Kidney (tissue), 14 donors: Measurements from ENCODE around the gene WHAMM. TPM values are rescaled to one million over a fixed set of nuclear protein-coding genes. Genes with fewer than 3 reads are reported as not detected.
"Not testable (repeated sequence)": the region's sequence is repeated elsewhere in the genome, so short reads cannot be mapped to it uniquely, and the experiment has no call there.

Experiments used
- DNase-seq, 5 donors: peaks; one replicate each; pipeline ENCODE4 v3.0.0-alpha.2; 2013 to 2020
- FAIRE-seq: peaks from 2 replicates; lab custom pipeline; 2012; peaks lifted over from hg19 to GRCh38; lab: Jason Lieb, UNC
- H3K27ac ChIP-seq, 2 donors: one replicate each; pipeline ENCODE4 v1.7.0; 2013; ENCODE audit warnings: low read depth in 2 of 2, low read length in 2 of 2, inconsistent platforms in 1 of 2
- H3K27me3 ChIP-seq: one replicate; pipeline ENCODE4 v1.7.1; 2013; ENCODE audit warnings: low read length, inconsistent platforms; ENCODE audit not compliant: control insufficient read depth, insufficient read depth
- H3K36me3 ChIP-seq, 3 donors: one replicate each; pipeline versions ENCODE4 v1.7.0 to v1.7.1; 2013; ENCODE audit warnings: low read length in 3 of 3, control low read depth in 1 of 3, inconsistent platforms in 1 of 3; ENCODE audit not compliant: insufficient read depth in 3 of 3, control insufficient read depth in 2 of 3
- H3K4me1 ChIP-seq, 3 donors: one replicate each; pipeline versions ENCODE4 v1.7.0 to v1.7.1; 2013; ENCODE audit warnings: low read length in 3 of 3, inconsistent platforms in 1 of 3, low read depth in 1 of 3; ENCODE audit not compliant: control insufficient read depth in 2 of 3, insufficient read depth in 2 of 3
- H3K4me3 ChIP-seq, 3 donors: one replicate each; pipeline versions ENCODE4 v1.7.0 to v1.8.1; 2013; ENCODE audit warnings: low read length in 3 of 3, control low read depth in 1 of 3, inconsistent platforms in 1 of 3
- H3K9ac ChIP-seq, 3 donors: one replicate each; pipeline versions ENCODE4 v1.7.0 to v1.7.1; 2013; ENCODE audit warnings: low read length in 3 of 3, control low read depth in 1 of 3, inconsistent platforms in 1 of 3
- H3K9me3 ChIP-seq, 3 donors: one replicate each; pipeline versions ENCODE4 v1.7.0 to v1.7.1; 2013; ENCODE audit warnings: low read length in 3 of 3, control low read depth in 1 of 3, inconsistent platforms in 1 of 3; ENCODE audit not compliant: control insufficient read depth in 2 of 3, insufficient read depth in 1 of 3
- intact Hi-C: fragments of 100-400 bp; cut with DNase I; formaldehyde crosslinking; loops from one replicate; pipeline ENCODE4 v1.11.1; 2022
- polyA plus RNA-seq: library from polyadenylated mRNA; stranded (reverse); fragments of 350-450 nt; fragmentation: Illumina TruSeq; extraction: RNeasy Lipid Tissue Mini Kit (QIAGEN cat#74804); gene quantifications from one replicate; pipeline ENCODE4 v1.2.3, GENCODE V29; 2014; ENCODE audit warnings: low read depth, low replicate concordance; ENCODE audit not compliant: insufficient read depth
- total RNA-seq: library from RNA; stranded (reverse); fragmentation: NEBNext Ultra II Directional; extraction: Animal tissue kit (Norgen Biotek cat#: 25700); gene quantifications from one replicate; pipeline ENCODE4 v1.2.1, GENCODE V29; 2021
- TF ChIP-seq, protein P1 (sequence below): IDR thresholded peaks from 3 replicates; pipeline ENCODE4 v1.5.1; 2012; ENCODE audit warnings: mild to moderate bottlenecking, moderate library complexity, borderline replicate concordance; ENCODE audit not compliant: insufficient read depth; ENCODE audit errors: extremely low read depth
- donor health status: control.
- donor health status: control.
- donor health status: control.
- donor health status: control.
- donor health status: control.
- donor health status: DM: yes; HTN: yes; CAD: no.
- donor health status: Normal renal cell carcinoma (clear cell type).

Gene WHAMM
- total and polyA plus RNA-seq, 2 donors from 2014 or later: 4.0 to 13.8 TPM

DNA sequence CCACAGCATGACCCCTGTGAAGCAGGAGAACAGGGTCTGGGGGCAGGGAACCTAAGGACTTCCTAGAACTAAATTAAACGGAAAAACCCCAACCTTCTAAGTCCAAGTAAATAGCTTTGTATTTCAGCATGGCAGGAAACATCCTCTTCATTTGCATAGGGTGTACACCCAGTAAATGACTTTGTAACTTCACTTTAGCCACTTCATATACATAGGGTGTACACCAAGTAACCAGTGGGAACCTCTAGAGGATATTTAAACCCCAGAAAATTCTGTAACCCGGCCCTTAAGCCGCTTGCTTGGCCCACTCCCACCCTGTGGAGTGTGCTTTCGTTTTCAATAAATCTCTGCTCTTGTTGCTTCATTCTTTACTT is 45.3 kb upstream of the WHAMM start:
- Histone ChIP-seq H3K9me3 (no peaks in the 10 kb centered on the region), H3K27ac (no peak overlapping the region), H3K4me3 (no peak overlapping the region), H3K4me1 (no peaks in the 10 kb centered on the region), H3K36me3 (peaks cover 0 to 2% (median 2%) of the 10 kb centered on the region in 3 donors), H3K27me3 (no peaks in the 10 kb centered on the region), H3K9ac (no peak overlapping the region)
- intact Hi-C loops: no loop called here
- TF ChIP-seq, protein P1, sequence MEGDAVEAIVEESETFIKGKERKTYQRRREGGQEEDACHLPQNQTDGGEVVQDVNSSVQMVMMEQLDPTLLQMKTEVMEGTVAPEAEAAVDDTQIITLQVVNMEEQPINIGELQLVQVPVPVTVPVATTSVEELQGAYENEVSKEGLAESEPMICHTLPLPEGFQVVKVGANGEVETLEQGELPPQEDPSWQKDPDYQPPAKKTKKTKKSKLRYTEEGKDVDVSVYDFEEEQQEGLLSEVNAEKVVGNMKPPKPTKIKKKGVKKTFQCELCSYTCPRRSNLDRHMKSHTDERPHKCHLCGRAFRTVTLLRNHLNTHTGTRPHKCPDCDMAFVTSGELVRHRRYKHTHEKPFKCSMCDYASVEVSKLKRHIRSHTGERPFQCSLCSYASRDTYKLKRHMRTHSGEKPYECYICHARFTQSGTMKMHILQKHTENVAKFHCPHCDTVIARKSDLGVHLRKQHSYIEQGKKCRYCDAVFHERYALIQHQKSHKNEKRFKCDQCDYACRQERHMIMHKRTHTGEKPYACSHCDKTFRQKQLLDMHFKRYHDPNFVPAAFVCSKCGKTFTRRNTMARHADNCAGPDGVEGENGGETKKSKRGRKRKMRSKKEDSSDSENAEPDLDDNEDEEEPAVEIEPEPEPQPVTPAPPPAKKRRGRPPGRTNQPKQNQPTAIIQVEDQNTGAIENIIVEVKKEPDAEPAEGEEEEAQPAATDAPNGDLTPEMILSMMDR: no peak
- no peak for FAIRE-seq
- DNase-seq: no peak

DNA sequence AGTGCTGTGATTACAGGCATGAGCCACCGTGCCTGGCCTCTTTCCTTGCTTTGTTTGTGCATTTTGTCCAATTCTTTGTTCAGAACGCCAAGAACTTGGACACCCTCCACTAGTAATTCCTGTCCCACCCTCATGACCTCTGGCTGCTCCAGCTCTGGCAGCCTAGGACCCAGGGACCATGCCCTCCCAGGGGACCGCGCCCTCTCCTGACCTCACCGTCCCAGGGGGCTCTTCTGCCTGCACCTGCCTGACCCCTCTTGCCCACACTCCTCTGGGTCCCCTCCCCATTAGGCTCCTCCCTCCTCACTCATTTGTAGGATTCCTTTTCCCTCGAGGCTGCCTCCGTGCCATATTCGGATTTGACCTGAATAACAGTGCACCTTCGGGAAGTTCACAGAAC is 44.7 kb upstream of the WHAMM start:
- H3K27ac ChIP-seq: no peak overlapping the region
- no peak overlapping the region for H3K4me3 ChIP-seq
- no peaks in the 10 kb centered on the region for H3K4me1 ChIP-seq
- TF ChIP-seq, protein P1: no peak
- H3K9ac ChIP-seq: no peak overlapping the region
- FAIRE-seq (no peak), DNase-seq (no peak)
- no peaks in the 10 kb centered on the region for H3K27me3 ChIP-seq
- intact Hi-C loops: no loop called here
- no peaks in the 10 kb centered on the region for H3K9me3 ChIP-seq
- H3K36me3 ChIP-seq: peaks cover 0 to 2% (median 0%) of the 10 kb centered on the region in 3 donors

DNA sequence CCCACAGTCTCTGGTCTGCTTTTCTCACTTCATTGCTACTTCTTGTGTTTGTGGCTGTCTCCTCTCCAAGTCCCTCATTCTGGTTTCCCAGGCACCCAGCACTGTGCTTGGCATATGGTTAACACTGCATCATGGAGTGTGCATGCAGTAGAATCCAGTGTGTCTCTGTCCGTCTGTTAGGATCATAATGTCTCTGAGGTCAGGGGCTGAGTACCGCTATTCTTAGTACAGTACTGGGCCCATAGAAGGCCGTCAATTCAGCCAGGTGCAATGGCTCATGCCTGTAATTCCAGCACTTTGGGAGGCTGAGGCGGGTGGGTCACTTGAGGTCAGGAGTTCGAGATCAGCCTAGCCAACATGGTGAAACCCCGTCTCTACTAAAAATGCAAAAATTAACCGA is 43.2 kb upstream of the WHAMM start:
- H3K4me3 ChIP-seq, DNase-seq, H3K27ac ChIP-seq, H3K36me3 ChIP-seq, H3K27me3 ChIP-seq, H3K9me3 ChIP-seq, intact Hi-C loops, H3K9ac ChIP-seq, FAIRE-seq, H3K4me1 ChIP-seq: not testable (repeated sequence)

DNA sequence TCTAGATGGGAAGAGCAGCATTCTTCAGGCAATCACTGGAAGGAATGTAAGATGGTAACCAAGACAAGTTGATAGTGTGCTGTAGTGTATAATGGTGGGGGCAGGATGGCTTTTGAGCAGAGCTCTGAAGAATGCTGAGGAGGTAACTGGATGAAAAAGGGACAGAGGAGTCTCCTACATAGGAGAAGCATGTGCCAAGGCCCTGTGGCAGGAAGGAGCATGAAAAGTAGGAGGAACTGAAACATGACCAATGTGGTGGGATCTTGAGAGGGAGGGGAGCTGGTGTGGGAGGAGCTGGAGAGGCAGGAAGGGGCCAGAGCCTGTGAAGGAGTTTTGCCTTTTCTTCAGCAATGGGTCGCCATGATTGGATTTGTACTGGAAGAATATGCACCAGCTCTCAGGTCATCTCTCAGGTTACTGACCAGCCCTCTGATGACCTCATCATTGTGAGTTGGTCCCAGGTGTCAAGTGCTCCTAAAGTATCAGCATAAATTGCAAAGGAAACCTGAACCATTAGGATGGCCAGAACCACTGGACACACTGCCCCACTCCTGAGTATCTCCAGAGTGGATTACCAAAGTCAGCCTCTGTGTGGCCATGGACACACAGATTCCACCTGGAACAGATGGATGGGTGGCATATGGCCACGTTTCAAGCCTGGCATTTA is 42.1 kb upstream of the WHAMM start:
- H3K9me3 ChIP-seq: no peaks in the 10 kb centered on the region
- intact Hi-C loops: no loop called here
- FAIRE-seq (no peak), DNase-seq (no peak)
- TF ChIP-seq, protein P1: no peak
- H3K36me3 ChIP-seq: peaks cover 0 to 2% (median 0%) of the 10 kb centered on the region in 3 donors
- no peak overlapping the region for H3K27ac ChIP-seq
- H3K27me3 ChIP-seq: no peaks in the 10 kb centered on the region
- H3K4me1 ChIP-seq: no peaks in the 10 kb centered on the region
- no peak overlapping the region for H3K4me3 ChIP-seq
- no peak overlapping the region for H3K9ac ChIP-seq
